NCI-H226 (cell line): ENCODE data around the gene SLC39A13.

ENCODE experiments used
- DNase-seq: peaks from one replicate; pipeline ENCODE4 v3.0.0-alpha.2; 2015

The SLC39A13 gene

GRCh38 chr11:47407746-47408590, at the start of gene SLC39A13:
TSS of gene SLC39A13 (plus strand) at chr11:47408590. CDS start at chr11:47410095, 1,505 bp downstream.
- DNase-seq = peak; percentile 94

GRCh38 chr11:47358731-47359051, 49.7 kb upstream of the SLC39A13 start:
- DNase-seq = no peak

GRCh38 chr11:47359162-47359561, 49.2 kb upstream of the SLC39A13 start:
- no peak for DNase-seq

GRCh38 chr11:47359586-47359985, 48.8 kb upstream of the SLC39A13 start:
- DNase-seq = no peak

- no peak for DNase-seq
Measured at GRCh38 chr11:47360341-47360740, 48.0 kb upstream of the SLC39A13 start.

GRCh38 chr11:47361419-47361818, 47.0 kb upstream of the SLC39A13 start:
- DNase-seq = no peak

- DNase-seq = no peak
Measured at GRCh38 chr11:47366020-47366490, 42.3 kb upstream of the SLC39A13 start.

- no peak for DNase-seq
Measured at GRCh38 chr11:47369676-47370075, 38.7 kb upstream of the SLC39A13 start.

GRCh38 chr11:47372422-47372821, 36.0 kb upstream of the SLC39A13 start:
- DNase-seq = no peak

- DNase-seq = peak; percentile 36
Measured at GRCh38 chr11:47373876-47374719, 34.3 kb upstream of the SLC39A13 start.

- DNase-seq = no peak
Measured at GRCh38 chr11:47374720-47375019, 33.7 kb upstream of the SLC39A13 start.

- no peak for DNase-seq
Measured at GRCh38 chr11:47375020-47375419, 33.4 kb upstream of the SLC39A13 start.

GRCh38 chr11:47375546-47376085, 32.8 kb upstream of the SLC39A13 start:
- no peak for DNase-seq

GRCh38 chr11:47376107-47376524, 32.3 kb upstream of the SLC39A13 start:
- no peak for DNase-seq

- no peak for DNase-seq
Measured at GRCh38 chr11:47376525-47377371, 31.6 kb upstream of the SLC39A13 start.

- no peak for DNase-seq
Measured at GRCh38 chr11:47377571-47378009, 30.8 kb upstream of the SLC39A13 start.

GRCh38 chr11:47378010-47378835, 30.2 kb upstream of the SLC39A13 start, which contains the start of gene SPI1:
TSS of gene SPI1 (minus strand) at chr11:47378547. CDS start at chr11:47378353, 194 bp downstream.
- no peak for DNase-seq

- no peak for DNase-seq
Measured at GRCh38 chr11:47378836-47379170, 29.6 kb upstream of the SLC39A13 start.

GRCh38 chr11:47379317-47379716, 29.1 kb upstream of the SLC39A13 start:
- no peak for DNase-seq

GRCh38 chr11:47380078-47380477, 28.3 kb upstream of the SLC39A13 start:
- DNase-seq = no peak

- DNase-seq = no peak
Measured at GRCh38 chr11:47383071-47383470, 25.3 kb upstream of the SLC39A13 start.

GRCh38 chr11:47384498-47384897, 23.9 kb upstream of the SLC39A13 start:
- DNase-seq = no peak
